Chondrocyte (in vitro differentiated cells): ENCODE results near the gene PDCD1LG2. TPM values are rescaled to one million over a fixed set of nuclear protein-coding genes. Genes with fewer than 3 reads are reported as not detected.

ENCODE experiments used
- DNase-seq: peaks from one replicate; pipeline ENCODE4 v3.0.0; 2021; ENCODE audit warnings: mixed read lengths, low spot score
- H3K27ac Mint-ChIP-seq: one replicate; pipeline ENCODE4 v1.8.0; 2021; ENCODE audit warnings: mild to moderate bottlenecking, moderate library complexity, mixed read lengths; ENCODE audit not compliant: unreplicated experiment
- H3K27me3 Mint-ChIP-seq: 2 replicates; pipeline ENCODE4 v1.8.0; 2021; ENCODE audit warnings: low read depth, mixed read lengths
- H3K36me3 Mint-ChIP-seq: 2 replicates; pipeline ENCODE4 v1.8.0; 2021; ENCODE audit warnings: low read depth, mixed read lengths
- H3K4me1 Mint-ChIP-seq: 2 replicates; pipeline ENCODE4 v1.8.0; 2021; ENCODE audit warnings: low read depth, mild to moderate bottlenecking, mixed read lengths
- H3K4me3 Mint-ChIP-seq: one replicate; pipeline ENCODE4 v1.8.0; 2021; ENCODE audit warnings: mild to moderate bottlenecking, moderate library complexity, mixed read lengths; ENCODE audit not compliant: unreplicated experiment
- H3K9me3 Mint-ChIP-seq: 2 replicates; pipeline ENCODE4 v1.8.0; 2021; ENCODE audit warnings: low read depth, mixed read lengths
- CTCF ChIP-seq: fragments of 200-600 bp; sonication (generic); IDR thresholded peaks from 2 replicates; pipeline ENCODE4 v1.5.0; 2021; ENCODE audit warnings: antibody characterized with exemption, mild to moderate bottlenecking, moderate library complexity
- total RNA-seq: library from RNA; stranded (reverse); gene quantifications from 3 replicates; pipeline ENCODE4 v1.2.1, GENCODE V29; 2021

The PDCD1LG2 gene
- total RNA-seq, 1 donor from 2014 or later: 1.1 TPM

GRCh38 chr9:5536684-5537083 lies 26.4 kb downstream of the PDCD1LG2 start:
- Mint-ChIP-seq H3K27me3 (no peaks in the 10 kb centered on the region), H3K36me3 (peaks cover 2% of the 10 kb centered on the region), H3K4me1 (no peaks in the 10 kb centered on the region), H3K27ac (no peak overlapping the region), H3K9me3 (peaks cover 11% of the 10 kb centered on the region), H3K4me3 (no peak overlapping the region)
- no peak for TF ChIP-seq CTCF
- DNase-seq: no peak

- no peak for TF ChIP-seq CTCF
- peaks cover 21% of the 10 kb centered on the region for H3K9me3 Mint-ChIP-seq
- no peak for DNase-seq
- H3K27ac Mint-ChIP-seq: no peak overlapping the region
- no peaks in the 10 kb centered on the region for H3K4me1 Mint-ChIP-seq
- peaks cover 5% of the 10 kb centered on the region for H3K36me3 Mint-ChIP-seq
- H3K4me3 Mint-ChIP-seq: no peak overlapping the region
- H3K27me3 Mint-ChIP-seq: no peaks in the 10 kb centered on the region
Measured at GRCh38 chr9:5543875-5544702, 33.8 kb downstream of the PDCD1LG2 start.

GRCh38 chr9:5549658-5550650 lies 39.6 kb downstream of the PDCD1LG2 start:
- H3K36me3 Mint-ChIP-seq: peaks cover 3% of the 10 kb centered on the region
- peak overlapping the region; percentile 5 for H3K27ac Mint-ChIP-seq
- no peak for DNase-seq
- H3K4me3 Mint-ChIP-seq: no peak overlapping the region
- H3K4me1 Mint-ChIP-seq: peaks cover 44% of the 10 kb centered on the region
- no peaks in the 10 kb centered on the region for H3K9me3 Mint-ChIP-seq
- TF ChIP-seq CTCF: no peak
- no peaks in the 10 kb centered on the region for H3K27me3 Mint-ChIP-seq

- no peak for DNase-seq
- no peaks in the 10 kb centered on the region for H3K9me3 Mint-ChIP-seq
- no peak overlapping the region for H3K4me3 Mint-ChIP-seq
- H3K27me3 Mint-ChIP-seq: no peaks in the 10 kb centered on the region
- peaks cover 45% of the 10 kb centered on the region for H3K4me1 Mint-ChIP-seq
- no peak overlapping the region for H3K27ac Mint-ChIP-seq
- H3K36me3 Mint-ChIP-seq: peaks cover 3% of the 10 kb centered on the region
- TF ChIP-seq CTCF: no peak
Measured at GRCh38 chr9:5551368-5552150, 41.2 kb downstream of the PDCD1LG2 start.
